ENCODE data around the gene RAB44.
"Not testable (repeated sequence)": the region's sequence is repeated elsewhere in the genome, so short reads cannot be mapped to it uniquely, and the experiment has no call there.

Gene RAB44

DNA sequence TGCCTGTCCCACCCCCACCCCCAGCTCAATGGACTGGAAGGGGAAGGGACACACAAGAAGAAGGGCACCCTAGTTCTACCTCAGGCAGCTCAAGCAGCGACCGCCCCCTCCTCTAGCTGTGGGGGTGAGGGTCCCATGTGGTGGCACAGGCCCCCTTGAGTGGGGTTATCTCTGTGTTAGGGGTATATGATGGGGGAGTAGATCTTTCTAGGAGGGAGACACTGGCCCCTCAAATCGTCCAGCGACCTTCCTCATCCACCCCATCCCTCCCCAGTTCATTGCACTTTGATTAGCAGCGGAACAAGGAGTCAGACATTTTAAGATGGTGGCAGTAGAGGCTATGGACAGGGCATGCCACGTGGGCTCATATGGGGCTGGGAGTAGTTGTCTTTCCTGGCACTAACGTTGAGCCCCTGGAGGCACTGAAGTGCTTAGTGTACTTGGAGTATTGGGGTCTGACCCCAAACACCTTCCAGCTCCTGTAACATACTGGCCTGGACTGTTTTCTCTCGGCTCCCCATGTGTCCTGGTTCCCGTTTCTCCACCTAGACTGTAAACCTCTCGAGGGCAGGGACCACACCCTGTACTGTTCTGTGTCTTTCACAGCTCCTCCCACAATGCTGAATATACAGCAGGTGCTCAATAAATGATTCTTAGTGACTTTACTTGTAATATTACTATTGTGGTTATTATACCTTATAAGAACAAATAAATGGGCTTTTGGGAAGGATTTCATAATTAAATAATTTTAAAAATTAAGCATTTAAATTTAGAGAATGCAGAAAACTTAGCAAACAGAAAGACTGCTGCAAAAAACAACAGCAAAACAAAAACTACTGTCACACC, 10.7 kb upstream of the RAB44 start:
- DNase-seq: no peak

DNA sequence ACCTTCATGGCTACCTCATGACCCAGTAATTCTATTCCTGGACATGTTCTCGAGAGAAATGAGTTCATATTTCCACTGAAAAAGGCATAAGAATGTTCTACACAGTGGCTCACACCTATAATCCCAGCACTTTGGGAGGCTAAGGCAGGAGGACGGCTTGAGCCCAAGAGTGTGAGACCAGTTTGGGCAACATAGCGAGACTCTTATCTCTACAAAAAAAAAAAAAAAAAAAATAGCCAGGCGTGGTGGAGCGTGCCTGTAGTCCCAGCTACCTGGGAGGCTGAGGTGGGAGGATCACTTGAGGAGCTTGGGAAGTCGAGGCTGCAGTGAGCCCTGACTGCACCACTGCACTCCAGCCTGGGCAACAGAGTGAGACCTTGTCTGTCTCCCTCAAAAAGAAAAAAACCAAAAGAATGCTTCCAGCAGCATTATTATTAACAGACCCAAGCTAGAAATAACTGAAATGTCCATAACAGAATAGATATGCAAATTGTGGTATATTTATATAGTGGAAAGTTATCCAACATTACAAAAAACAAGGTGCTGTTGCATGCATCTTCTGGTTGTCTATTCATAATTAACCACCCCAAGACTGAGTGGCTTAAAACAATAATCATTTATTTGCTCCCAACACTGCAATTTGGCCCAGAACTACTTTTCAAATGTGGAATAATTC, 9.4 kb upstream of the RAB44 start:
- DNase-seq: no peak

DNA sequence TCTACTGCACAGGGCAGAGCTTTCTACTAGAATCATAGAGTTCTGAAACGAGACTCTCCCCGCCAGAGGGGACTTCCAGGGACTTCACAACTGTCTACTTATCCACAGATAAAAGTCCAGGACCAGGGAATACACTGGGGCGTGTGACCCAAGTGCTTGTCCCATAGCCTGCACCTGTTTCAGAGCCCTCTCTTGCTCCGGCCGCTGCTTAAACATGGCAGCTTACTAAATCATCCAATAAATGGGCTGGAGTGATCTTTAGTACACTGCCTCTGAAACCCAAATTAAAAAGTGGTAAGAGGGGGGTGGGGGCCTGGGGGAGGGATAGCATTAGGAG, 8.9 kb upstream of the RAB44 start:
- no peak for DNase-seq

DNA sequence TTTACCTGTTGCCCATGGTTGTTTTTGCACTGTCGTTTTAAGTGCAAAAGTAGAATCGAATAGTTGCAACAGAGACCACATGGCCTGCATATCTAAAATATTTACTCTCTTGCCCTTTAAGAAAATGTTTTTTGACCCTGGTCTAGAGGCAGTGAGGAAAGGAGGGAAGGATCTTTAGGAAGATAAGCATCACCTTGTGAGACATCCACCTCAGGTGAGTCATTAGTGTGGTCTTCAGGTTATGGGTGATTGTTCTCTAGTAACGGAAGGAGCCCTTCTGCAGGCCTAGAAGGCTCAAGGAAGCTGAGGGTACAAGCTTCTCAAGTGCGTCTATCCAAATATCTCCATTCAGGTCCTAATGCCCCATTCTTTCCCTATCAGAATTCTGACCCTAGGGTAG, 6.6 kb upstream of the RAB44 start:
- DNase-seq: no peak

DNA sequence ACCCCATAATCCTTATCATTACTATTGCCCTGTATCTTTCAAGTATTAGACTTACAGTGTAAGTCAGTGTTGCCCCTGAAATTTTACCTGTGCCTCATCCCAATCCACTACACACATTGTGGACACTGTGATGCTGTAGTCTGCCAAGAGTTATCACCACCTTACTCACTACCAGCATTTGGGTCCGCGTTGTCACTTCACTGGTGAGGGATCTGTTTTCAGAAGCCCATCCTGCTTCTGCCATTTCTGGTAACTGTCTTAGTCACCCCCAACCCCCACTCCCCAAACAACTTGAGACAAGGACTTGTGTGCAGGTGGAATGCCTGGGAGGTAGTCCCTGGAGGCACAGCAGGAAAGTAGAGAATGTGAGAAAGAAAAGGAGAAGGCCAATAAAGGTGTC, 6.0 kb upstream of the RAB44 start:
- no peak for DNase-seq

DNA sequence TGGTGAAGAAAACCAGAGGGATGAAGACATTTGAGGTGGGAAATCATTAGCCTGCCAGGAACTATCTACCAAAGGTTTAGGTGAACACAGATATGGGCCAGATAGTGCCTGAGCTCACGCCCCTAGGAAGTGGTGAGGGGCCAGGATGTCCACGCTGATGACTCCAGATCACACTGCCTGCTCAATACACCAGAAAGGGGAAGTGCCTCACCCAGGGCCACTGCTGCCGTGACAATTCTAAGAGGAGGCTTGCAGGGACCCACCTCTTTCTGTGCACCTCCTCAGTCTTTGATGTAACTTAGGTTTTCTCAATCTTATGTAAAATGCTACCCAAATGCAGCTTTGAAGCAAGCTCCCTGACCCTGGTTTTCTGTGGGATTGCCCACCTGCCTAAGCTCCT, 5.4 kb upstream of the RAB44 start:
- DNase-seq: peak; percentile 47

DNA sequence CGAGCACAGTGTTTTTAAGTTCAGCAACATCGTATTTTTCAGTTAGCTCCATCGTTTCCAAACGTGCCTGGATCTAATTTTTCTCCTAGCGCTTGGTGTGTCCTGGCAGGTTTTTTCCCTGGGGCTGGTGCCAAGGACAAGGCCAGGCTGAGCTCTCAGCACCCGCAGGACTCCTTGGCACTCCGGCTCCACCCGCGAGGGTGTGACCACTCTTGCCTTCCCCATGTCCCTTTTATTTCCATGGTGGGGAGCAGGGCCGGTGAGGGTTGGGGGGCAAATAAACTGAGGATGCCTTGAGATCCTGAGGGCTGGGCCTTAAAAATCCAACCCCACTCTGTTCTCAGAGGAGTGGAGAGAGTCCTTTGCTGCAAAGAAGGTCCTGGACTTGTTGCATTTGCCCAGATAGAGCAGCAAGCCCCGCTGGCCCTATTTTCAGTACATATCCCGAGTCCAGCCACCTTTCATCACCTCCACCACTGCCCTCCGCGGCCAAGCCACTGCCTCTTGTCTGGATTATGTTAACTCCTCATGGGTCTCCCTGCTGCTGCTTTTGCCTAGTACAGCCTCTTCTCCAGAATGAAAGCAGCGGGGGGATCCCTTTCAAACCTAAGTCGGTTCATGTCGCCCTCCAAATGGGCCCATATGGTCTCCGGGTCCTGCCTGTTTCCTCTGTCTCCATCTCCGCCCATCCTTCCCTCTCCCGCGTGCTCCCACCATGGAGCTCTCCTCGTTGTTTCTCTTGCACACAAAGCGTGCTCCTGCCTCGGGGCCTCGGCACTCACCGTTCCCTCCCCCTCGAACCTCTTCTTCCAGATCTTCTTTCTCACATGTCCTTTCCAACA, 4.5 kb upstream of the RAB44 start:
- DNase-seq: no peak

DNA sequence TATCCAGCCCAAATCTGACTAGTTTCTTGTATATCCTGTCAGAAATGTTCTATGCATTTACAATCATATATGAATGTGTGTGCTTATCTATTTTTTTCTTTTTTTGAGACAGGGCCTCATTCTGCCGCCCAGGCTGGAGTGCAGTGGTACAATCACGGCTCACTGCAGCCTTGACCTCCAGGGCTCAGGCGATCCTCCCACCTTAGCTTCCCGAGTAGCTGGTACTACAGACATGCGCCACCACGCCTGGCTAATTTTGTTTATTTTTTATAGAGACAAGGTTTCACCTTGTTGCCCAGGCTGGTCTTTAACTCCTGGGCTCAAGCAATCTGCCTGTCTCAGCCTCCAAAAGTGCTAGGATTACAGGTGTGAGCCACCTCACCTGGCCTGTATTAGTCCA, 3.0 kb upstream of the RAB44 start:
- DNase-seq: no peak

DNA sequence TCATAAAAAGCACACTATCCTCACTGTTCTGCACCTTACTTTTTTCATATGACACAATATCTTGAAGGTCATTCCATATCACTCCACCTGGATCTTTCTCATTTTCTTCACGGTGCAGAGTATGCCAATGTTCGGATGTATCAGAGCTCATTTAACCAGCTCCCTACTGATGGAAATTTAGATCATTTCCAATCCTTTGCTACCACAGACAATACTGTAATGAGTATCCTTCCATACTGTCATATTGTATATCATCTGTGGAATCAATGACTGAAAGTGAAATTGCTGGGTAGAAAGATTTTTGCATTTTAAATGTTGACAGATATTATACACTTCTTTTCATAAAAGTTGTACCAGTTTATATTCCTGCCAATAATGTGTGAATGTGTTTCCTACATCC, 2.2 kb upstream of the RAB44 start:
- DNase-seq: no peak

DNA sequence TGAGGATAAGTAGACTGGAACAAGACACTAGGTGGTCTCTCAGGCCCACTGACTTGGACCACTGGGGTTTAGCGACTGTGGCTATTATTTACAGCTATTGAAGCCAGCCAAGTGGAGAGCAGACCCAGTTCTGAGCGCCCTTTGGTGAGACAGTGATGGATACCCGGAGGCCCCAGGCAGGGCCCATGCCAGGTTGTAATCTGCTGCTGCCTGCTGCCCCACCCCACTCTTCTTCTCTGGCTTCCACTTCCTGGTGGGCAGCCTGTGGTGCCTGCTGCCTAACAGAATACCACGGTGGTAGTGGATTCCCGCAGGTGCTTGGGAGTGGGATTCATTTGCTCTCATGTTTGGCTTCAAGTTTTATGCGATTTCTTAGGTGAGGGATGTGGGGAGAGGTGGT, 570 bp downstream of the RAB44 start:
- DNase-seq: no peak

DNA sequence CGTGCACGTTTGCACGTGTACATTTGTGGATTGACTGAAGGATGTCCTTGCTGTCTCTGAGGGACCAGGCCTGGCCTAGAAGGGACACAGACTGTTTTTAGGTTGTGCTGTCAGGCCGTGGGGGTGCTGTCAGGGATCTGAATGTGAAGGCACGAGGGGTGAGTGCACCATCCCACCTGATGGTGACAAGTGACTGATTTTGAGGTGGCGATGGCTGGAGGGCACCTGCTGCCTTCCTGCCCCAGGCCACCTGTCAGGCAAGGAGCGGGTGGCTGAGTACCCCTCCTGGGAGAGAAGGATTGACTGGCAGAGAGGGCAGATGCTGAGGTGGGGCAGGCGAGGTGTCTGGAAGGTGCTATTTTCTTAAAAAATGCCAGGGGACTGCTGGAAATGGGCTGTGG, 1.2 kb downstream of the RAB44 start:
- DNase-seq: no peak

DNA sequence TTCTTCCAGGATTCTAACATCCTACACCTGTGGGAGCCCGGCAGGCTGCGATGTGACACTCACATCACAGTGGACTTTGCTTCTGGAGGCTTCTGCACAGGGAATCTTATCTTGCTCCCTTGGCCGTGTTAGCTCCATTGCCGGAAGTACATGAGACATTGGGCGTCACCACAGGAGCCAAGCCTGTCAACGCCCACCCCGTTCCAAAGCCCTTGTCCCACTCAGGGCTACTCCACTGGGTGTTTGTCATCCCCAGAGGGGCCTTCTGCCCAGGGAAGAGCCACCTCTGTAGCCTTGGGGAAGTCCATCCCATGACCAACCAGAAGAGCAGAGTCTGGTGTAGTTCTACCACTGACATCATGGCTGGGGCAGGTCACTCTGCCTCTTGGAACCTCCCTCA, 1.7 kb downstream of the RAB44 start:
- no peak for DNase-seq

DNA sequence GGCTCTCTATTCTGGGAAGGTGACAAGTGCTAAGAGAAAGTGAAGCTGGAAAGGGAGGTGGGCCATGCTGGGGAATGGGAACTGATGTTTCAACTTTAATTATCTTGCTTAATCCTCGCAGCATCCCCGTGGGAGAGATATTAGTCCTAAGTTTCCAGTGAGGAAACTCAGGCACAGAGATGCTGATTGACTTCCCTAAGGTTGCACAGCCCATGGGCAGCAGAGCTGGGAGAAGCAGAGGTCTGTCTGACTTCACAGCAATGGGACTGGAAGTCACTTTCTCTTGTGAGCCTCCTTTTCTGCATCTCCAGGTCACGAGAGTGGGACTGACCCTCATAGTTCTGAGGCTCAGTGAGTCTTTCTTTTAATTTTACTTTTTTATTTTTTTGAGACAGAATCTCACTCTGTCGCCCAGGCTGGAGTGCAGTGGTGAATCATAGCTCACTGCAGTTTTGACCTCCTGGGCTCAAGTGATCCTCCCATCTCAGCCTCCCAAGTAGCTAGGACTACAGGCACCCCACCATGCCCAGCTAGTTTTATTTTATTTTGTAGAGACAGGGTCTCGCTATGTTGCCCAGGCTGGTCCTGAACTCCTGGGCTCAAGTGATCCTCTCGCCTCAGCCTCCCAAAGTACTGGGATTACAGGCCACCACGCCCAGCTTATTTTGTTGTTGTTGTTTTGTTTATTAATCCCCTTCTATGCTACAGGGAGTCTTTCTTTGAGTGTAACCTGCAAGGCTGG, 2.6 kb downstream of the RAB44 start:
- no peak for DNase-seq

DNA sequence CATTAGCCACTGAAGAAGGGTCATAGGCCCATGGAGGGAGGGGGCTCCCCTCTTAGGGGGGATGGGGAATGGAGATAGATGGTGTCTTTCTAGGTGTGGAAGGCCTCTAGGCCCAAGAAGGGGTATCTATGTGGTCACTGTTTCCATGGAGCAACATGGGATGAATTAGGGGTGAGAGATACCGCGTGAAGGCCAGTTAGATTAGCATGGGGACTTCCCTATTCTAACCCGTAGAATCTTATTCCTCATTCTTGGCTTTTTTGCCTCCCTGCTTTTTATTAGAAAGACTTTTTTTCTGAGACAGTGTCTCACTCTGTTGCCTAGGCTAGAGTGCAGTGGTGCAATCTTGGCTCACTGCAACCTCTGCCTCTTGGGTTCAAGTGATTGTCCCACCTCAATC, 3.2 kb downstream of the RAB44 start:
- no peak for DNase-seq

DNA sequence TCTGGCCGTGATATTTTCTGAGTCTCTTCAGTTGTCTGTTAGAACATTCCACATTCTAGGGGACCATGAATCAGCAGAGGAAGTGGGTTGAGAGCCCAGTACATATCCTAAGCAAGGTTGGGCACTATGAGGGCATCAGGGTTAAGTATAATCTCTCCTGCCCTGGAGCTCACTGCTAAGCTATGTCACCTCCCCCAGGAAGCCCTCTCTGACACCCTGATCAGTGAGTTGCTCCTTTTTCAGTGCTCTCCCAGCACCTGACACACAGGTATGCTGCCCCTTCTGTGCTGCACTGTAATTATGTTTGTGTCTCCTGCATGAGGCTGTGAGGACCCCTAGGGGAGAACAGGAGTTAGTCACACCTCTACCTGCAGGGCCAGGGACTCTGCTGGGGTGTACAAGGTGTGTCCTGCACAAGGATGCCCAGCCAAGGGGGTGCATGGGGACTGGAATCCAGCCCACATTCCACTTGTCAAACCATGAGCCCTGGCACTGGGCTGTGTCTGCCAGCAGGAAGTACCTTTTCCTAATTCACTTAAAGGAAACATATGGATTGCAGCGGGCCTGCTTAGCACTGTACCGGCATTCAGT, 3.9 kb downstream of the RAB44 start:
- no peak for DNase-seq

DNA sequence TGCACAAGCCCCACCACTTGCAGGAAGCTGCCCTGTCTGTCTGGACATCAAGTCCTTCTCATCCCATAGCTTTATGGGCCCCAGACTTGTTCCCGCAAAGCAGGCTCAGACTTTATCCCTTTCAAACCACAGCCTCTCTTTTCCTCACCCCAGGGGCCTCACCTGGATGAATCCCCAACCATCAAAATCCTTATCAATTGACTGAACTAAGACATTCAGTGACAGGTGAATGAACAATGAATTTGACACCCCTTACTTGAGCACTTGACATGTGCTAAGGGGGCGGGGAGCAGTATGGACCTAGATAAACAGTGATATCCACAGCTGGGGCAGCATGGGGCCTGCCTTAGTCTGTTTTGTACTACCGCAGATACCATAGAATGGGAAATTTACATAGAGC, 5.0 kb downstream of the RAB44 start:
- no peak for DNase-seq

DNA sequence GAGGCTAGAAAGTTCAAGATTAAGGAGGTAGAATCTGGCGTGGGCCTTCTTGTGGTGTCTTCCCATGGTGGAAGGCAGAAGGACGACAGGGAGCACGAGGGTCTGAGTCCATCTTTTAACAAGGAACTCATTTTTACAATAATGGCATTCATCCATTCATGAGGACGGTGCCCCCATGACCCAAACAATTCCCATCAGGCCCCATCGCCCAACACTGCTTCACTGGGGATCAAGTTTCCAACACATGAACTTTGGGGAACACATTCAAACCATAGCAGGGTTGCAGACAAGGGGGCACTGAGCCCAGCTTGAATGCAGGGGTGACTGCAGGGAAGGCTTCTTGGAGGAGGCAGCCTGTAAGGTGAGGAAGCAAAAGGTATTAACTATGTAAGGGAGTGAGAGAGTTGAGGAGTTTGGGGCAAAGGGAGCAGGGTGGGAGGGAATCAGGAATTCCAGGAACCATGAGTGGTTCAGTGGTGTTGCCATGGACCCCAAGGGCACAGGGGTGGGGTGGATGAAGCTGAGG, 5.5 kb downstream of the RAB44 start:
- DNase-seq: no peak

DNA sequence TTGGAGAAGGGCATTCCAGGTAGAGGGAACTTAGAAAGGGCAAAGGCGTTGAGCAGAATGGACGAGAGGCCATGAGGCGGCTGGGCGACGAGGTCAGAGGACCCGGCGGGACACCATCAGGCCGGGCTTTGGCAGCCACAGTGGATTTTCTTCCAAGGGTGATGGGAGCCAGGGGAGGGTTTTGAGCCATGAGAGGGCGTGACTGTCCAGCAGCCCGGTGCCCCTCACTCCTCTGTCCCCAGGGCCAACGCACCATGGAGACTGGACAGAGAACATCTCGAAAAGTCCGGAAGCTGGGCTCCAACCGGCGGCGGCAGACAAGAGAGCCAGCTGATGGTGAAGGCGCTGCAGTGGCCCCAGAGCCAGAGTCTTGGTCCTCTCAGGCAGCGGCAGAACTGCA, 6.4 kb downstream of the RAB44 start:
- no peak for DNase-seq

DNA sequence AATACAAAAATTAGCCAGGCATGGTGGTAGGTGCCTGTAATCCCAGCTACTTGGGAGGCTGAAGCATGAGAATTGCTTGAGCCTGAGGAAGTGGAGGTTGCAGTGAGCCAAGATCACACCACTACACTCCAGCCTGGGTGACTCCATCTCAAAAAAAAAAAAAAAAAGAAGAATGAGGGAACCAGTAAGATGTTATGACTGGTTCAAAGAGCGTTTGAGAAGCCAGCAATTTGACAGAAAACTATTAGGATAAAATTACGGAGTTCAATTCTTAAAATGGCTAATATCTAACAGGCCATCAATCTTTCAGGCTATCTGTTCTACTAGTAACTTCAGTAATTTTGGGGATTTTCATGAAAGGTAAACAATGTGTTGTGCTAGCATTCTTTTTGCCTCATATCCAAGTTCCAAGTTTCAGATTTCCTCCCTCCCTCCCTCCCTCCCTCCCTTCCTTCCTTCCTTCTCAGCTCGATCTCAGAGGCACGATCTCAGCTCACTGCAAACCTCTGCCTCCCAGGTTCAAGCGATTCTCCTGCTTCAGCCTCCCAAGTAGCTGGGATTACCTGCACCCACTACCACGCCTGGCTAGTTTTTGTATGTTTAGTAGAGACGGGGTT, 7.4 kb downstream of the RAB44 start:
- not testable (repeated sequence) for DNase-seq

DNA sequence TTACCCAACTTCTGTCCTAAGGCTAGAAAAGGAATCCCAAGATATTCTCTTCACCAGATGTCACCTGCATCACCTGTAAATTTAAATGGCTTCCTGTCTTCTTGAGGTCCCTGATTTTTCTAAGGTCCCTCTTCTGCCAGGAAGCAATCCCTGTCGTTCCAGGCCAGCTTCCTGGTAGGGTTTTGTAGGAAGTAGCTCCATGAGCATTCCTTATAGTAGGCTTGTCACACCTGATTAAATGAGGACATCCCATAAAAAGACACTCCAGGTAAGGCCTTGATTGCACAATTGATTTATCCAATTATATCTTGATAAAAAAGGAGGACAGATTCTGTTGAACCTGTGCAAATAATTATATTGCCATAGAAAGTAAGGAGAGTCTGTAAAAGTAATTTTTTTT, 8.7 kb downstream of the RAB44 start:
- DNase-seq: no peak

DNA sequence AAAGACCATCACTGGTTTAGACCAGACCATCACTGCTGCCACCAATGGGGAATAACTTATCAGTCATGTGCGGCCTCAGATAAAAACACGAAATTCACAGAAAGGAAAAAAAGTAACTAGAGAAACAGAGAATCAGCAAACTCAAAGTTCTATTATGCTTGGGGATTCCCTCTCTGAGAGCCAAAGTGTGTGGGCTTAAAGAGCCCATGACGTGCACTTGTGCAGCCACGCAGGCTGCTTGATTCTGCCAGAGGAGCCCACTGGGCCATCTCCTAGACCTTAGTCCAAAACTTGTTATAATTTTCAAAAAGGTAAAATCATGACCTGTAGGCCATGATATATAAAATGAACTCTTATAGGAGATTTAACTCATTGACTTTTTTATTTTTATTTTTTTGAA, 15.2 kb downstream of the RAB44 start:
- DNase-seq: no peak

DNA sequence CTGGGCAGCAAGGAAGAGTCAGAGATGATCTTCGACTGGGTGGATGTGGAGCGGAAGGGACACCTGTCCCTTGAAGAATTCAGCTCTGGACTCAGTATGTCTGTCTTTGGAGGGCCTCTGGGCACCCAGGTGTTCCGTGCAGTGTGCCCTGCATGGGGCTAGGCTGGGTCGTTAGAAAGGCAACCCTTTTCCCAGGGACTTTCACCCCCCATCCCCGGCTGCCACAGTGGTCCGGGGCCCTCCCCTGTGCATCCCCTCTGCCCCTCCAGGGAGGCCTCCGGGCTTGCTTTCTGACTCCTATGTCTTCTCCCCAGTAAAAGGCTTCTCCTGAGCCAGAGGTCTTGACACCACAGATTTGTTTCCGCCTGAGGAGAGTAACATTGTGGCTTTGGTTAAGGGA, 16.2 kb downstream of the RAB44 start:
- DNase-seq: no peak

All from central memory CD4-positive, alpha-beta T cell (primary cell).